Measurements from ENCODE around the gene INTS11.
A peak's percentile ranks its signal among the peaks of the same experiment; 100 is the strongest.

Gene INTS11

GRCh38 chr1:1274299-1274930, 50.0 kb downstream of the INTS11 start:
- ATAC-seq (ENCODE audit: insufficient read depth, low read depth) (no peak), DNase-seq (no peak)
- TF ChIP-seq EZH2 (IDR thresholded peaks at IDR 0.05; ENCODE audit: borderline replicate concordance, low read depth, low read length, severe bottlenecking): no peak
- no peak for TF ChIP-seq CTCF (IDR thresholded peaks at IDR 0.05; ENCODE audit: borderline replicate concordance, extremely low read depth, low read length, poor library complexity, severe bottlenecking)
- Histone ChIP-seq H3K79me2 (ENCODE audit: insufficient read depth, low read length) (peaks cover 50% of the 10 kb centered on the region), H3K9ac (ENCODE audit: low read depth, low read length) (peak overlapping the region; percentile 86), H3K4me3 (ENCODE audit: low read depth in 1 of 2, low read length in 2 of 2) (peak overlapping the region; percentile 72 to 96), H3K36me3 (ENCODE audit: insufficient read depth, low read length) (peaks cover 28% of the 10 kb centered on the region), H2AFZ (ENCODE audit: low read depth, low read length) (peak overlapping the region; percentile 93), H4K20me1 (ENCODE audit: insufficient read depth, low read length) (peaks cover 38% of the 10 kb centered on the region), H3K9me3 (ENCODE audit: insufficient read depth, low read length, severe bottlenecking) (no peaks in the 10 kb centered on the region), H3K4me2 (ENCODE audit: insufficient read depth, low read length) (peak overlapping the region; percentile 99), H3K4me1 (ENCODE audit: insufficient read depth, low read length) (peaks cover 43% of the 10 kb centered on the region), H3K27ac (ENCODE audit: low read length) (peak overlapping the region; percentile 91), H3K27me3 (ENCODE audit: insufficient read depth, low read length, poor library complexity) (no peaks in the 10 kb centered on the region)

GRCh38 chr1:1273512-1274298, 50.8 kb downstream of the INTS11 start, which contains the start of gene UBE2J2:
UBE2J2 (minus strand) TSS chr1:1273854; CDS start chr1:1267992, 5,862 bp downstream.
- DNase-seq (peak; percentile 93), ATAC-seq (ENCODE audit: insufficient read depth, low read depth) (peak; percentile 94)
- Histone ChIP-seq H2AFZ (ENCODE audit: low read depth, low read length) (peak within 1 kb of the TSS; percentile 93), H3K79me2 (ENCODE audit: insufficient read depth, low read length) (peaks cover 55% of the 10 kb centered on the region), H3K27ac (ENCODE audit: low read length) (peak within 1 kb of the TSS; percentile 91), H3K9me3 (ENCODE audit: insufficient read depth, low read length, severe bottlenecking) (no peaks in the 10 kb centered on the region), H3K4me1 (ENCODE audit: insufficient read depth, low read length) (peaks cover 43% of the 10 kb centered on the region), H3K36me3 (ENCODE audit: insufficient read depth, low read length) (peaks cover 30% of the 10 kb centered on the region), H3K4me2 (ENCODE audit: insufficient read depth, low read length) (peak within 1 kb of the TSS; percentile 99), H4K20me1 (ENCODE audit: insufficient read depth, low read length) (peaks cover 41% of the 10 kb centered on the region), H3K4me3 (ENCODE audit: low read depth in 1 of 2, low read length in 2 of 2) (peak within 1 kb of the TSS; percentile 89 to 96), H3K9ac (ENCODE audit: low read depth, low read length) (peak within 1 kb of the TSS; percentile 86), H3K27me3 (ENCODE audit: insufficient read depth, low read length, poor library complexity) (no peaks in the 10 kb centered on the region)
- TF ChIP-seq EZH2 (IDR thresholded peaks at IDR 0.05; ENCODE audit: borderline replicate concordance, low read depth, low read length, severe bottlenecking) (no peak), CTCF (IDR thresholded peaks at IDR 0.05; ENCODE audit: borderline replicate concordance, extremely low read depth, low read length, poor library complexity, severe bottlenecking) (no peak)

GRCh38 chr1:1273209-1273511, 51.3 kb downstream of the INTS11 start:
- no peaks in the 10 kb centered on the region for H3K27me3 ChIP-seq (ENCODE audit: insufficient read depth, low read length, poor library complexity)
- TF ChIP-seq CTCF (IDR thresholded peaks at IDR 0.05; ENCODE audit: borderline replicate concordance, extremely low read depth, low read length, poor library complexity, severe bottlenecking) (no peak), EZH2 (IDR thresholded peaks at IDR 0.05; ENCODE audit: borderline replicate concordance, low read depth, low read length, severe bottlenecking) (no peak)
- H3K9me3 ChIP-seq (ENCODE audit: insufficient read depth, low read length, severe bottlenecking): no peaks in the 10 kb centered on the region
- peaks cover 36% of the 10 kb centered on the region for H3K36me3 ChIP-seq (ENCODE audit: insufficient read depth, low read length)
- peaks cover 60% of the 10 kb centered on the region for H3K79me2 ChIP-seq (ENCODE audit: insufficient read depth, low read length)
- peak overlapping the region; percentile 67 for H3K27ac ChIP-seq (ENCODE audit: low read length)
- peak overlapping the region; percentile 86 for H3K9ac ChIP-seq (ENCODE audit: low read depth, low read length)
- peak overlapping the region; percentile 99 for H3K4me2 ChIP-seq (ENCODE audit: insufficient read depth, low read length)
- H3K4me3 ChIP-seq (ENCODE audit: low read depth in 1 of 2, low read length in 2 of 2): peak overlapping the region; percentile 89 to 92; a peak in 3 of 4 replicates
- peak overlapping the region; percentile 67 for H2AFZ ChIP-seq (ENCODE audit: low read depth, low read length)
- ATAC-seq (ENCODE audit: insufficient read depth, low read depth) (no peak), DNase-seq (no peak)
- peaks cover 43% of the 10 kb centered on the region for H3K4me1 ChIP-seq (ENCODE audit: insufficient read depth, low read length)
- peaks cover 46% of the 10 kb centered on the region for H4K20me1 ChIP-seq (ENCODE audit: insufficient read depth, low read length)
